ENCODE measurements around the gene MLN.
A peak's percentile ranks its signal among the peaks of the same experiment; 100 is the strongest.

The MLN gene

GRCh38 chr6:33813990-33814985, 10.5 kb upstream of the MLN start:
- DNase-seq: no peak

- DNase-seq: no peak
These were observed 9.6 kb upstream of the MLN start for GRCh38 chr6:33813246-33813904.

GRCh38 chr6:33812669-33813068, 8.9 kb upstream of the MLN start:
- DNase-seq: peak; percentile 45

GRCh38 chr6:33809594-33809993, 5.8 kb upstream of the MLN start:
- peak; percentile 28 for DNase-seq

- no peak for DNase-seq
These were observed 4.9 kb upstream of the MLN start for GRCh38 chr6:33808641-33809180.

GRCh38 chr6:33807606-33808005, 3.8 kb upstream of the MLN start:
- no peak for DNase-seq

GRCh38 chr6:33806841-33807240, 3.0 kb upstream of the MLN start:
- no peak for DNase-seq

- DNase-seq: peak; percentile 67
These were observed 1.4 kb downstream of the MLN start for GRCh38 chr6:33802186-33802958.

GRCh38 chr6:33801611-33802010, 2.2 kb downstream of the MLN start:
- no peak for DNase-seq

GRCh38 chr6:33800248-33800969, 3.4 kb downstream of the MLN start:
- DNase-seq: no peak

- peak; percentile 18 for DNase-seq
These were observed 4.2 kb downstream of the MLN start for GRCh38 chr6:33799454-33800113.

GRCh38 chr6:33798343-33798848, 5.4 kb downstream of the MLN start:
- no peak for DNase-seq

GRCh38 chr6:33797626-33798342, 6.0 kb downstream of the MLN start:
- DNase-seq: no peak

- DNase-seq: no peak
These were observed 8.7 kb downstream of the MLN start for GRCh38 chr6:33794910-33795623.

- no peak for DNase-seq
These were observed 10.8 kb downstream of the MLN start for GRCh38 chr6:33792981-33793380.

GRCh38 chr6:33791620-33792019, 12.2 kb downstream of the MLN start:
- no peak for DNase-seq

GRCh38 chr6:33790910-33791309, 12.9 kb downstream of the MLN start:
- DNase-seq: no peak

- peak; percentile 21 for DNase-seq
These were observed 13.4 kb downstream of the MLN start for GRCh38 chr6:33790379-33790778.

- DNase-seq: no peak
These were observed 14.3 kb downstream of the MLN start for GRCh38 chr6:33789550-33789895.

Measured in fibroblast of skin of abdomen (primary cell).